Gastrocnemius medialis (tissue), 4 donors: Measurements from ENCODE around the gene TEX36.
"Not testable (repeated sequence)": the region's sequence is repeated elsewhere in the genome, so short reads cannot be mapped to it uniquely, and the experiment has no call there.

Experiments used
- POLR2A ChIP-seq, 2 donors: fragments of 450-650 bp; IDR thresholded peaks; one replicate each; pipeline ENCODE4 v1.6.1; 2017; ENCODE audit warnings: antibody characterized with exemption in 2 of 2, mild to moderate bottlenecking in 2 of 2, moderate library complexity in 2 of 2
- TF ChIP-seq, protein P1 (sequence below), 5 experiments: fragments of 450-650 bp in 3 of 5; fragments of 200-600 bp in 2 of 5; sonication (generic) in 2 of 5; IDR thresholded peaks in 4 of 5; conservative IDR thresholded peaks in 1 of 5; 1 replicate in 4 of 5; 2 replicates in 1 of 5; pipeline ENCODE4 v1.5.1; 2016 to 2019; ENCODE audit warnings: antibody characterized with exemption in 5 of 5, mild to moderate bottlenecking in 3 of 5, moderate library complexity in 3 of 5

- TF ChIP-seq, protein P1, sequence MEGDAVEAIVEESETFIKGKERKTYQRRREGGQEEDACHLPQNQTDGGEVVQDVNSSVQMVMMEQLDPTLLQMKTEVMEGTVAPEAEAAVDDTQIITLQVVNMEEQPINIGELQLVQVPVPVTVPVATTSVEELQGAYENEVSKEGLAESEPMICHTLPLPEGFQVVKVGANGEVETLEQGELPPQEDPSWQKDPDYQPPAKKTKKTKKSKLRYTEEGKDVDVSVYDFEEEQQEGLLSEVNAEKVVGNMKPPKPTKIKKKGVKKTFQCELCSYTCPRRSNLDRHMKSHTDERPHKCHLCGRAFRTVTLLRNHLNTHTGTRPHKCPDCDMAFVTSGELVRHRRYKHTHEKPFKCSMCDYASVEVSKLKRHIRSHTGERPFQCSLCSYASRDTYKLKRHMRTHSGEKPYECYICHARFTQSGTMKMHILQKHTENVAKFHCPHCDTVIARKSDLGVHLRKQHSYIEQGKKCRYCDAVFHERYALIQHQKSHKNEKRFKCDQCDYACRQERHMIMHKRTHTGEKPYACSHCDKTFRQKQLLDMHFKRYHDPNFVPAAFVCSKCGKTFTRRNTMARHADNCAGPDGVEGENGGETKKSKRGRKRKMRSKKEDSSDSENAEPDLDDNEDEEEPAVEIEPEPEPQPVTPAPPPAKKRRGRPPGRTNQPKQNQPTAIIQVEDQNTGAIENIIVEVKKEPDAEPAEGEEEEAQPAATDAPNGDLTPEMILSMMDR (IDR thresholded peaks at IDR 0.05 in 4 of 5, conservative IDR thresholded peaks at IDR 0.05 in 1 of 5), result not testable (repeated sequence)
- TF ChIP-seq POLR2A (IDR thresholded peaks at IDR 0.05), result not testable (repeated sequence)
Observed at GRCh38 chr10:125613062-125613461, 69.9 kb downstream of the TEX36 start.
